ENCODE measurements around the gene MPP4.

- TF ChIP-seq CTCF (IDR thresholded peaks at IDR 0.05; ENCODE audit: insufficient read depth, low read length, poor library complexity, severe bottlenecking) (no peak), EZH2phosphoT487 (conservative IDR thresholded peaks at IDR 0.05; ENCODE audit: low read length) (no peak)
Observed at GRCh38 chr2:201709049-201709448, 10.6 kb upstream of the MPP4 start.
